GF-D8 (cell line): ENCODE results near the gene MAGEA6.
"Not testable (repeated sequence)": the region's sequence is repeated elsewhere in the genome, so short reads cannot be mapped to it uniquely, and the experiment has no call there.

ENCODE experiments used
- DNase-seq: peaks from one replicate; lab custom pipeline; 2025; lab: John Stamatoyannopoulos, UW

MAGEA6 gene

DNA sequence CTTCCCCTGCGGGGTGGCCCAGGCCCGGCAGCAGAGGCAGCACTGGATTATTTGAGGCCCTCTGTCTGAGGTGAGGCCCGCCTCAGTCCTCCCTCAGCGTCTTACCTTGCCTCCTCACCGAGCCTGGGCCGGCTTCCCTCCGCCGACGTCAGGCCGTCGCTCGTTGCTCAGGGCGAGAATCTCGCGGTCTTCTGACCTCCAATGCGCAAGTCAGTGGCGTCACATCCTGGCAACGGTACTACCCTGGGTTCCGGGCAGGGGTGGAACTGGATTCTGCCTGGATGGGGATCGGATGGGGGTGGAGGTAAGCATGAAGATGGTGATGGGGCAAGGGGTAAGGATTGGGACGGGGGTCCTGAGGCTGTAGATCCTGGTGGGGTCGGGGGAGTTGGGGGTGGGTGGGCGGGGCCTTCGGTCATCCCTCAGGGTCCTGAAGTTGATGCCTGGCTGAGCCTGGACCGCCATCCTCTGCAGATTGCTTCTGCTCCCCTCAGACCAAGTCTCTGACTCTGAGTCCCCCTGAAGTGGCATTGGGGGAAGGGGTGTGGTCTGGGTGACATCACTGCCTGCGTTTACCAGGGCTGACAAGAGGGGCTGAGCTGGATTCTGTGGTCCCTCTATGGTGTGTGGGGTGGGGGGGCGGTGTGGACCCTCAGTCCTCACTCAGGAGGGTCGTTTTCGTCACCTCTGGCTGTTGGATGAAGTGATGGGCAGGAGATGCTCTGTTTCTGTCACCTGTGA, at the start of gene MAGEA6:
TSS of gene MAGEA6 (minus strand) at position 141 of the 741 bp plus-strand sequence. CDS start 2,039 bp downstream, outside the sequence.
- DNase-seq, result not testable (repeated sequence)

GRCh38 chrX:152819266-152819665, 49.8 kb upstream of the MAGEA6 start:
- DNase-seq, result no peak

GRCh38 chrX:152818356-152818755, 48.9 kb upstream of the MAGEA6 start:
- no peak for DNase-seq

DNA sequence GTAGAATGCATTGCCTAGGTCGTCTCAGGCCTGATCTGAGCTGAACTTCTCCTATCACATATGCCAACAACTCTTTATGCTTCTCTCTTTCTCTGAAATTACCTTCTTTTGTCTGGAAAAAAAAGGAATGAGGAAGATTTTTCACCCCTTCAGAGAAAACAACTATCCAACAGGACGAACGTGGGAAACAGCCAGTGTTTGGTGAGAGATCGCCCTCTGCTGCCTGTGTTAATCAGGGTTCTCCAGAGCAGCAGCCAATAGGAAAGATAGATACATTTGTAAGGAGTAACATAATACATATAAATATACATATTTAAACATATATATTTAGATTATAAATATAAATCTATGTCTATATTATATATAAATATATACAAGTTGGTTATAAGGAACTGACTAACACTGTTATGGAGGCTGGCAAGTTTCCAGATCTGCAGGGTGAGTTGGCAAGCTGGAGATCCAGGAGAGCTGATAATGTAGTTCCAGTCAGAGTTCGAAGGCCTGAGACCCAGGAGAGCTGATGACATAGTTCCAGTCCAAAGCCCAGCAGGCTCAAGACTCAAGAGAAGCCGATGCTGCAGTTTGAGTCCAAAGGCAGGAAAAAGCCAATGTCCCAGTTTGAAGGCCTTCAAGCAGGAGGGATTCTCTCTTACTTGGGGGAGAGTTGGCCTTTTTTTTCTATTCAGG, 47.7 kb upstream of the MAGEA6 start:
- DNase-seq, result no peak

DNA sequence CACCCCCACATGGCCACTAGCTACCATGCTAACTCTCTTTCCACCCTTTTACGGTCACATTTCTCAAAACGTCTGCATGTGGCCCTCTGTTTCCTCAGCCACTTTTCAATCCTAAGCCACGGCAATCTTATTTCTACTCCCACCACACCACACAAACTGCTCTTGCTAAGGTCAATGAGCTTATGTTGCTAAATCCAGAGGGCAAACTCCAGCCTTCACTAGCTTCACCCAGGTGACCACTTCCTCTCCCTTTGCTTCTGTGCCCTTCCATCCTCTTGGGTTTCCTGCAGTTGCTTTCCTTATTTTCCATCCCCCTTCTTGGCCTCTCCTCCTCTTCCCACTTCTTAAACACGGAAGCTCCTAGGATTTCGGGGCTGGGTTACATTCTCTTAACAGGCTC, 44.6 kb upstream of the MAGEA6 start:
- DNase-seq, result no peak

GRCh38 chrX:152813206-152813605, 43.7 kb upstream of the MAGEA6 start:
- DNase-seq, result no peak

DNA sequence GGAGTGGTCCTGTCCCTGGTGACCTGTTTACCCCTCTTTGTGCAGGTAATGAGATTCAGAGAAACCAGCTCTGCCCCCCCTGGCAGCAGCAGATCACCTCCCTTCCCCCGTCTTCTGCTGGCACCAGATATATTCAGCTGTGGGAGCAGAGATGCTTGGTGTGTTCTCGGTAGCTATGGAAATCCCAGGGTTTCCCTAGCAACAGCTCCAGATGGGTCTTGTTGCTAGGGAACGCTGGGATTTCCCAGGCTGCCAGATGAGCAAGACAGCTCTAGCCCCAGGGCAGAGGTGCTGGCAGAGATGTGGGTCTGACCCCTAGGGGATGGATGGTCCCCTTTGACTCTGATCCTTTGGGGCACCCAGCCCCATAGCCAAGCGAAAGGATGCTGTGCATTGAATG, 40.9 kb upstream of the MAGEA6 start:
- no peak for DNase-seq

DNA sequence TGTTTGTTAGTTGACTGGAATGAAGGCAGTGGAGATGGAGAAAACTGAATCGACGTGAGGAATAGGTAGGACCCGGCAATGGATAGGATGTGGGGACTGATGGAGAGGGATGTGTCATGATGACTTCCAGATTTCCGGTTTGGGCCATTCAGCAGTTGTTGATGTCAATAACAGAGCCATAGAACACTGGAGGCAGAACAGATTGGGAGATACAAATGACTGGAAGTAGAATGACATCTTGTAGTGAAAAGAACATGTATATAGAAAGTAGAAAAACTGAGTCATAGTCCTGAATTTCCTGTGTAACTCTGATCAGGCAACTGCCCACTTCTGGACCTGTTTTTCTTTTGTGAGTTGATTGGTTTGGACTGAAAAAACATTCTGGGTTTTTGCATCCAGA, 36.5 kb upstream of the MAGEA6 start:
- DNase-seq, result no peak

GRCh38 chrX:152798945-152799344, 29.5 kb upstream of the MAGEA6 start:
- DNase-seq, result no peak

GRCh38 chrX:152787062-152787461, 17.6 kb upstream of the MAGEA6 start:
- DNase-seq, result not testable (repeated sequence)

- not testable (repeated sequence) for DNase-seq
These were observed 2.9 kb downstream of the MAGEA6 start for GRCh38 chrX:152766562-152766961.

DNA sequence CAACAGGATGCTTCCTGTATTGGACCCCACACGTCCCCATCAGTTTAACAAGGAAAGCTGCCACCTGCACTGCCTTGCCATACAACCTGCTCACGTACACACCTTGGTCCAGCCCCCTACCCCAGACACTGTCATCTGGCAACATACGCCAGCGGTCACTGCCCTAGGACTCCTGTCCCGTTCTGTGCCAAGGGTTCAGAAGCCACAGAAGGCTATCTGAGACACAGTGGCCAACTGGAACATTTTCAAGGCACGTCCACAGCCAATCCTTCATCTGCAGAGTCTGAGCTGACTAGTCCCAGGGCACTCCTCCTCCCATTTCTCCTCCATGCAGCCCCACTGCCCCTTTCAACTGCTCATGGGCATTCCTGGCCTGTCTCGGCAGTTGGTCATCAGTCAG, 7.9 kb downstream of the MAGEA6 start:
- not testable (repeated sequence) for DNase-seq

DNA sequence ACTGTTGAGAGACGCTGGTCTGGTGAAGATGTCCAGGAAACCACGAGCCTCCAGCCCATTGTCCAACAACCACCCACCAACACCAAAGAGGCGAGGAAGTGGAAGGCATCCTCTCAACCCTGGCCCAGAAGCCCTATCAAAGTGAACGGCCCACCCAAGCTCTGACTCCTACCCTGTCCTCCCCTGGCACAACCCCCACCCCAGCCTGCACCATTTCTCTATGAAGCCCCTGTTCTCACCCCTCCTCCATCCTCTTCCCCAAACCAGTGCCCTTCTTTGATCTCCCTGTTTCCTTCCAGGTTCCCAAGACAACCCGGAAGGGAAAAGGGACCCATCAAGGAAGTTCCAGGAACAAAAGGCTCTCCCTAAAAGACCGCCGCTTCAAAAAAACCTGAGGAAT, 9.9 kb downstream of the MAGEA6 start:
- DNase-seq, result not testable (repeated sequence)

GRCh38 chrX:152758918-152759317, 10.6 kb downstream of the MAGEA6 start, which contains the start of gene CSAG3:
TSS of gene CSAG3 (plus strand) at chrX:152759218.
- not testable (repeated sequence) for DNase-seq

DNA sequence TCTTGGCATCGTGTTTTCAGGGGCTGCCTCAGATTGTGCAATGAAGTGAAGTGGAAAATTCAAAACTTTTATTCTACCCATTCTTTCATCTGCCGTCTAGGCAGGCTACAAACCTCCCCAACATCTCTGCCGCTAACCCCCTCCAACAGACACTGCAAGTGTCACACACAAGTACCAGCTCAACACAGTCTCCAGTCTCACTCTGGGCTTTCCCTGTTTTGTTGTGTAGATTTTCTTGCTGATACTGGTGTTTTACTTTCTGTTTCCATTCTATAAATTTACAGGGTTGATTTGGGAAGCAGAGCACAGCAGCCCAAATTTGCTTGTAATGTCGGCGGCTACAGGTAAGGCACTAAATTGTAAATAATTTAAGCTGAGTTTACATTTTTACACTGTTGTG, 14.6 kb downstream of the MAGEA6 start:
- DNase-seq, result not testable (repeated sequence)

DNA sequence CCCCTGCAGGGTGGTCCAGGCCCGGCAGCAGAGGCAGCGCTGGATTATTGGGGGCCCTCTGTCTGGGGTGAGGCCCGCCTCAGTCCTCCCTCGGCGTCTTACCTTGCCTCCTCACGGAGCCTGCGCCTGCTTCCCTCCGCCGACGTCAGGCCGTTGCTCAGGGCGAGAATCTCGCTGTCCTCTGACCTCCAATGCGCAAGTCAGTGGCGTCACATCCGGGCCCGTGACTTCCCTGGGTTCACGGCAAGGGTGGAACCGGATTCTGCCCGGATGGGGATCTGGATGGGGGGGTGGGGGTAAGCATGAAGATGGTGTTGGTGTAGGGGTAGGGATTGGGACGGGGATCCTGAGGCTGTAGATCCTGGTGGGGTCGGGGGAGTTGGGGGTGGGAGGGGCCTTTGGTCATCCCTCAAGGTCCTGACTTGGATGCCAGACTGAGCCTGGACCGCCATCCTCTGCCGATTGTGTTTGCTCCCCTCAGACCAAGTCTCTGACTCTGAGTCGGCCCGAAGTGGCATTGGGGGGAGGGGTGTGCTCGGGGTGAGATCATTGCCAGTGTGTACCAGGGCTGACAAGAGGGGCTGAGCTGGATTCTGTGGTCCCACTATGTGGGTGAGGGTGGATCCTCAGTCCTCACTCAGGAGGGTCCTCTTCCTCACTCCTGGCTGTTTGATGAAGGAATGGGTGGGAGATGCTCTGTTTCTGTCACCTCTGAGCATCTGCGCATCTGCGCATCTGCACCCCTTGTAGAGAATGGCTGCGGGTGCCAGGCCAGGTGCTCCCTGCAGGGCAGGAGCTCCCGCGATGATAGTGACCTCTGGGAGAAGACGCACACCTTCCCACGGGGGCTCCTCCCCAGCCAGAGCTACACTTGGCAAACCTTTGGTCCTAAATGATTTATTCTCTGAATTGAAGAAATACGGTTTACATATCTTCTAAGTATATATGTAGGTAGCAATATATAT, 15.5 kb downstream of the MAGEA6 start, which contains the start of gene MAGEA2:
TSS of gene MAGEA2 (minus strand) at position 157 of the 965 bp plus-strand sequence. CDS start 2,479 bp downstream, outside the sequence.
- not testable (repeated sequence) for DNase-seq

- no peak for DNase-seq
These were observed 30.9 kb downstream of the MAGEA6 start for GRCh38 chrX:152738560-152738959.

GRCh38 chrX:152736528-152736927, 33.0 kb downstream of the MAGEA6 start:
- DNase-seq, result not testable (repeated sequence)

GRCh38 chrX:152735860-152736511, 33.5 kb downstream of the MAGEA6 start:
- no peak for DNase-seq

GRCh38 chrX:152735101-152735500, 34.4 kb downstream of the MAGEA6 start:
- DNase-seq, result no peak

DNA sequence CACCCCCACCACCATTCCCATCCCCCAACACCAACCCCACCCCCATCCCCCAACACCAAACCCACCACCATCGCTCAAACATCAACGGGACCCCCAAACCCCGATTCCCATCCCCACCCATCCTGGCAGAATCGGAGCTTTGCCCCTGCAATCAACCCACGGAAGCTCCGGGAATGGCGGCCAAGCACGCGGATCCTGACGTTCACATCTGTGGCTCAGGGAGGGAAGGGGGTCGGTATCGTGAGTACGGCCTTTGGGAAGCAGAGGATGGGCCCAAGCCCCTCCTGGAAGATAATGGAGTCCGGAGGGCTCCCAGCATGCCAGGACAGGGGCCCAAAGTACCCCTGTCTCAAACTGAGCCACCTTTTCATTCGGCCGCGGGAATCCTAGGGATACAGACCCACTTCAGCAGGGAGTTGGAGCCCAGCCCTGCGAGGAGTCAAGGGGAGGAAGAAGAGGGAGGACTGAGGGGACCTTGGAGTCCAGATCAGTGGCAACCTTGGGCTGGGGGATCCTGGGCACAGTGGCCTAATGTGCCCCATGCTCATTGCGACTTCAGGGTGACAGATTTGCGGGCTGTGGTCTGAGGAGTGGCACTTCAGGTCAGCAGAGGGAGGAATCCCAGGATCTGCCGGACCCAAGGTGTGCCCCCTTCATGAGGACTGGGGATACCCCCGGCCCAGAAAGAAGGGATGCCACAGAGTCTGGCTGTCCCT, 35.2 kb downstream of the MAGEA6 start:
- DNase-seq, result not testable (repeated sequence)
